ENCODE measurements around the gene HMGB1. TPM values are rescaled to one million over a fixed set of nuclear protein-coding genes. Genes with fewer than 3 reads are reported as not detected.

Gene HMGB1
- 186 and 223 TPM in 2 replicates for polyA plus RNA-seq (2011; rRNA removed)
- polyA minus RNA-seq (2011; rRNA and poly(A)+ RNA removed), result 32.6 and 53.5 TPM in 2 replicates

DNA sequence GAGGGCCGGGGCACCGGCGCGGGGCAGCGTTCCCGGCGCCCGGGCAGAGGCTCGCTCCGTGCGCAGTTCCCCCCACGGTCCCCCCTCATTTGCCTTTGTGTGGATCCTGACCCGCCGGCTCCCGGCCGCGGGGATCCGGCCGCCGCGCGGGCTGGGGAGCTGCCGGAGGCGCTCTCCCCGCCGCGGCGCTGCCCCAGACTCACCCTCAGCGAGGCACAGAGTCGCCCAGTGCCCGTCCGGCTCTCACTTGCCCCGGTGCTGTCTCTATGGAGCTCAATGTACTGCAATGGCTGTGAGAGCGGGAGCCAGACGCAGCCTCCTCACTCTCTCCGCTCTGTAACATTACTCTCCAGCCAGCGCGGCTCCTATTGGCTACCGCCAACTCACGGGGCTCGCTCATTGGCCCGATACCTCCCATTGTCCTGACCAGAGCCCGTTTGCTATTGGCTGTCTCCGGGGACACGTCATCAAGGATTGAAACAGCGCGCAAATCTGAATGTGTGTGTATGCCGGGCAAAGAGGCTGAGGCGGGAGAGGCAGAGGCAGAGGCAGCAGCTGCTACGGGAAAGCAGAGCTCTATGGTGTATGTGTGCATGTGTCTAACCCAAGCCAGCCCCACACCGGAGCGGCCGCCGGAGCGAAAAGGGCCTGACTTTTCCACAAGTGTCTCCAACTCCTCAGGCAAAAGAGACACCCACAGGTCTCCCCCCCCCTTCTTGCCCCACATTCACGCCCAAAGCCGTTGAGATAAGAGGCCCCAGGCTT, at the start of gene HMGB1:
Gene HMGB1 (minus strand): TSS at position 344 of the 765 bp plus-strand sequence. CDS start 2,256 bp downstream, outside the sequence.
- CTCF ChIA-PET, result interaction anchor here (0.6 to 1.3 kb wide), 2 partner anchors 60 to 579 kb away, joined by 3 to 6 read pairs; no protein-coding TSS in a partner anchor
- TF ChIP-seq, protein P1, sequence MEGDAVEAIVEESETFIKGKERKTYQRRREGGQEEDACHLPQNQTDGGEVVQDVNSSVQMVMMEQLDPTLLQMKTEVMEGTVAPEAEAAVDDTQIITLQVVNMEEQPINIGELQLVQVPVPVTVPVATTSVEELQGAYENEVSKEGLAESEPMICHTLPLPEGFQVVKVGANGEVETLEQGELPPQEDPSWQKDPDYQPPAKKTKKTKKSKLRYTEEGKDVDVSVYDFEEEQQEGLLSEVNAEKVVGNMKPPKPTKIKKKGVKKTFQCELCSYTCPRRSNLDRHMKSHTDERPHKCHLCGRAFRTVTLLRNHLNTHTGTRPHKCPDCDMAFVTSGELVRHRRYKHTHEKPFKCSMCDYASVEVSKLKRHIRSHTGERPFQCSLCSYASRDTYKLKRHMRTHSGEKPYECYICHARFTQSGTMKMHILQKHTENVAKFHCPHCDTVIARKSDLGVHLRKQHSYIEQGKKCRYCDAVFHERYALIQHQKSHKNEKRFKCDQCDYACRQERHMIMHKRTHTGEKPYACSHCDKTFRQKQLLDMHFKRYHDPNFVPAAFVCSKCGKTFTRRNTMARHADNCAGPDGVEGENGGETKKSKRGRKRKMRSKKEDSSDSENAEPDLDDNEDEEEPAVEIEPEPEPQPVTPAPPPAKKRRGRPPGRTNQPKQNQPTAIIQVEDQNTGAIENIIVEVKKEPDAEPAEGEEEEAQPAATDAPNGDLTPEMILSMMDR (IDR thresholded peaks at IDR 0.05; ENCODE audit: low read depth, low read length), result no peak

DNA sequence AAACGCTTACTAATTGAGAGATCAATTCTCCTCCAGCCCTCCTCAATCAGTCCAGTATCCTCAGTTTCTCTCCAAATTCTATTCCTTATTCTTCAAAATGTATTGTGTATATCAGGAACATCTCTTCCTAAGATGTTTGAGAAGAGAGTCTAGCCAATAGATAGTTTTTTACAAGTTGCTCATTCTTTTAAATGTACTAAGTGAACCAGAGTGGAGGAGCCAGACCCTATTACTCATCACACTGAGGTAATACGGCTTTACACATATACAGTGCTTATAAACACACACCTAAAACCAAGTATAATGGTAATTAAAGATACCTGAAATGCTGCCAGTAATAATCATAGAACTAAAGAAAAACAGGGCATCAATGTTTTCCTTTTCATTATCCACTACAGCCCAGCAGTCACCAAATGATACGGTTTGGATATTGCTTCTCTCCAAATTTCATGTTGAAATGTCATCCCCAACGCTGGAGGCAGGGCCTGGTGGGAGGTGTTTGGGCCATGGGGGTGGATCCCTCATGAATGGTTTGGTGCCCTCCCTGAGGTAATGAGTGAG, 45.2 kb upstream of the HMGB1 start:
- TF ChIP-seq, protein P1 (IDR thresholded peaks at IDR 0.05; ENCODE audit: low read depth, low read length), result no peak
- no peak overlapping the region for H3K4me3 ChIP-seq (ENCODE audit: low read depth, low read length)
- POLR2A ChIA-PET, result no interaction called here
- H3K9me3 ChIP-seq (ENCODE audit: control insufficient read depth, insufficient read depth, low read length), result no peaks in the 10 kb centered on the region
- no peak overlapping the region for H3K27ac ChIP-seq (ENCODE audit: low read depth, low read length)
- CTCF ChIA-PET, result no interaction called here
- H3K27me3 ChIP-seq (ENCODE audit: control insufficient read depth, insufficient read depth, low read length), result no peaks in the 10 kb centered on the region
- DNase-seq (ENCODE audit: low read depth, low spot score), result no peak

More for the DNA sequence above, at the start of gene HMGB1:
- POLR2A ChIA-PET, result interaction anchor here (0.7 to 2.5 kb wide), 8 partner anchors 44 to 620 kb away, joined by 3 to 18 read pairs (median 5); partner anchors contain the start of genes KATNAL1, UBE2L5 and USPL1
- Histone ChIP-seq H3K9me3 (ENCODE audit: control insufficient read depth, insufficient read depth, low read length) (no peaks in the 10 kb centered on the region), H3K27me3 (ENCODE audit: control insufficient read depth, insufficient read depth, low read length) (no peaks in the 10 kb centered on the region), H3K4me3 (ENCODE audit: low read depth, low read length) (peak within 1 kb of the TSS; percentile 64), H3K27ac (ENCODE audit: low read depth, low read length) (peak within 1 kb of the TSS; percentile 84)
- peak; percentile 97 for DNase-seq (ENCODE audit: low read depth, low spot score)

DNA sequence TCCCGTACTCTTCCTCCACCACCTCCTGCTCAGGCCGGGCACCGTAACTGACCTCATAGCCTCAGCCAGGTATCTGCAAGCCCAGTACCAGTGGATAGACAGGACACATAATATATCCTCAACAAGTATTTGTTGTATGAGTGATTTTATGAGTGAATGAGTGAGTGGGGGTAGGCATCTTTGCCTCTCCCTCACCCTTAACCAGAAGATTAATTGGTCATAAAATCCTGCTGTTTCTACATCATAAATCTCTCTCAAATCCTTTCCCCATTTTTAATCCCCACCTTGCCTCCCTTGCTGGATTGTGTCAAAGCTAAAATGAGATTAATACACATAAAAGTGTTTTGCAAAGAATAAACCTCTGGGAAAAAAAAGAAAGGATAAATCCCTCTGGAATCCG, 44.4 kb upstream of the HMGB1 start:
- POLR2A ChIA-PET, result no interaction called here
- CTCF ChIA-PET, result interaction anchor here (0.6 kb wide), 1 partner anchor 20 kb away, joined by 4 read pairs; no protein-coding TSS in a partner anchor

DNA sequence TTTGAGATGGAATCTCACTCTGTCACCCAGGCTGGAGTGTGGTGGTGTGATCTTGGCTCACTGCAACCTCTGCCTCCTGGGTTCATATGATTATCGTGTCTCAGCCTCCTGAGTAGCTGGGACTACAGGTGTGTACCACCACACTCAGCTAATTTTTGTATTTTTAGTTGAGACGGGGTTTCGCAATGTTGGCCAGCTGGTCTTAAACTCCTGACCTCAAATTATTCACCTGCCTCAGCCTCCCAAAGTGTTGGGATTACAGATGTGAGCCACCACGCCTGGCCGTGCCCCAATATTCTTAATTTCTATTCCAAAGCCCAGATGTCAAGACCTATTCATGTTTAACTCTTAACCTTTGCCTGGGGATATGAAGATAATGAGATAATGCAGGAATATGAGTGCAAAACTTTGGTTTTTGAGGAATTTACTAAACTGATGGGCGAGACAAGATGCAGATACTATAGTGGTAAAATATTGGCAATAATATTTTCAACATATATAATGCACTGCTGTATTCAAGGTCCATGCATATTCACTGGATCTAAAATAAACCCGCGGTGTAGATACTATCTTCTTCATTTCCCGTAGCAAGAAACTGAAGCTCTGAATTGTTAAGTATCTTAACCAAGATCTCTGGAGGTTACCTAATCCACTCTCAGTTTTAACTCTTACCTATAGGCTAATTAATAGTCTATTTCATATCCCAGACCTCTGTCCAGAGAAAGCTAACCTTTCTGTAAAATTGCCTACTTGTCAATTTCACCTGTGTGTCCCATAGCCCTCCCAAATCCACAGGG, 43.7 kb upstream of the HMGB1 start:
- no peaks in the 10 kb centered on the region for H3K9me3 ChIP-seq (ENCODE audit: control insufficient read depth, insufficient read depth, low read length)
- no peak overlapping the region for H3K27ac ChIP-seq (ENCODE audit: low read depth, low read length)
- POLR2A ChIA-PET, result no interaction called here
- TF ChIP-seq, protein P1 (IDR thresholded peaks at IDR 0.05; ENCODE audit: low read depth, low read length), result no peak
- H3K27me3 ChIP-seq (ENCODE audit: control insufficient read depth, insufficient read depth, low read length), result no peaks in the 10 kb centered on the region
- H3K4me3 ChIP-seq (ENCODE audit: low read depth, low read length), result no peak overlapping the region
- CTCF ChIA-PET, result interaction anchor here (0.6 kb wide), 1 partner anchor 19 kb away, joined by 4 read pairs; no protein-coding TSS in a partner anchor
- DNase-seq (ENCODE audit: low read depth, low spot score), result no peak

More for the DNA sequence above, 44.4 kb upstream of the HMGB1 start:
- no peaks in the 10 kb centered on the region for H3K27me3 ChIP-seq (ENCODE audit: control insufficient read depth, insufficient read depth, low read length)
- no peak for DNase-seq (ENCODE audit: low read depth, low spot score)
- no peak overlapping the region for H3K4me3 ChIP-seq (ENCODE audit: low read depth, low read length)
- no peaks in the 10 kb centered on the region for H3K9me3 ChIP-seq (ENCODE audit: control insufficient read depth, insufficient read depth, low read length)
- TF ChIP-seq, protein P1 (IDR thresholded peaks at IDR 0.05; ENCODE audit: low read depth, low read length), result no peak
- no peak overlapping the region for H3K27ac ChIP-seq (ENCODE audit: low read depth, low read length)
